B cell (primary cell): ENCODE measurements around the gene CTRB1. TPM values are rescaled to one million over a fixed set of nuclear protein-coding genes. Genes with fewer than 3 reads are reported as not detected.

Source experiments
- ATAC-seq: fragments of 200-7000 bp; cut with Tn5 transposase; one replicate; pipeline ENCODE4 v1.10.0; 2021; ENCODE audit warnings: low read depth, mild to moderate bottlenecking, moderate number of reproducible peaks, moderate library complexity
- CTCF ChIA-PET: fragments of 350-600 bp; sonication (Branson Sonifier 250); formaldehyde crosslinking; loops from one replicate; lab custom pipeline; 2021; ENCODE audit warnings: antibody characterized with exemption, inconsistent platforms; lab: Charles Lee
- POLR2A ChIA-PET: fragments of 350-600 bp; sonication (Branson Sonifier 250); formaldehyde crosslinking; loops from one replicate; lab custom pipeline; 2021; ENCODE audit warnings: antibody characterized with exemption; lab: Charles Lee
- DNase-seq: peaks from one replicate; pipeline ENCODE4 v3.0.0; 2013
- H2AFZ ChIP-seq: 2 replicates; pipeline ENCODE4 v1.6.1; 2012; ENCODE audit warnings: mild to moderate bottlenecking, low read depth, low read length; ENCODE audit not compliant: insufficient read depth, poor library complexity, severe bottlenecking
- H3K27ac ChIP-seq, 2 donors: 1 replicate in 1 of 2; 2 replicates in 1 of 2; pipeline ENCODE4 v1.5.1; 2012 to 2013; ENCODE audit warnings: low read length in 2 of 2, mild to moderate bottlenecking in 2 of 2, moderate library complexity in 1 of 2
- H3K27me3 ChIP-seq, 4 experiments: fragments of 200-600 bp in 1 of 4; sonication (generic) in 1 of 4; replicated peaks in 1 of 4; 1 replicate in 2 of 4; 2 replicates in 2 of 4; pipeline versions ENCODE4 v1.6.1 to v1.7.0; 2013 to 2016; ENCODE audit warnings: low read length in 3 of 4, mild to moderate bottlenecking in 2 of 4, mixed read lengths in 1 of 4, moderate library complexity in 1 of 4; ENCODE audit not compliant: insufficient read depth in 4 of 4, control insufficient read depth in 3 of 4; ENCODE audit errors: control extremely low read depth in 1 of 4
- H3K36me3 ChIP-seq, 2 experiments: replicated peaks in 1 of 2; 1 replicate in 1 of 2; 2 replicates in 1 of 2; pipeline versions ENCODE4 v1.6.1 to v1.7.1; 2013; ENCODE audit warnings: low read length in 1 of 2; ENCODE audit not compliant: insufficient read depth in 2 of 2, control insufficient read depth in 1 of 2; ENCODE audit errors: control extremely low read depth in 1 of 2, extremely low read depth in 1 of 2
- H3K4me1 ChIP-seq, 2 donors: fragments of 200-600 bp in 1 of 2; sonication (generic) in 1 of 2; 1 replicate in 1 of 2; 2 replicates in 1 of 2; pipeline versions ENCODE4 v1.5.1 to v1.6.1; 2013 to 2017; ENCODE audit warnings: low read length in 2 of 2; ENCODE audit not compliant: control insufficient read depth in 2 of 2, insufficient read depth in 2 of 2
- H3K4me2 ChIP-seq: replicated peaks from 2 replicates; pipeline ENCODE3; 2012; ENCODE audit warnings: mild to moderate bottlenecking, low read depth, low read length; ENCODE audit not compliant: poor library complexity, severe bottlenecking
- H3K4me3 ChIP-seq, 5 experiments: fragments of 200-600 bp in 1 of 5; sonication (generic) in 1 of 5; 1 replicate in 3 of 5; 2 replicates in 2 of 5; pipeline versions ENCODE4 v1.5.1 to v1.7.0; 2011 to 2016; ENCODE audit warnings: low read length in 4 of 5, mild to moderate bottlenecking in 4 of 5, low read depth in 2 of 5, control low read depth in 1 of 5, moderate library complexity in 1 of 5; ENCODE audit not compliant: insufficient read depth in 1 of 5; ENCODE audit errors: control extremely low read depth in 1 of 5, extremely low read depth in 1 of 5
- H3K79me2 ChIP-seq: fragments of 200-600 bp; sonication (generic); one replicate; pipeline ENCODE4 v1.6.0; 2016; ENCODE audit warnings: low read length; ENCODE audit not compliant: control insufficient read depth, insufficient read depth
- H3K9ac ChIP-seq: fragments of 200-600 bp; sonication (generic); 2 replicates; pipeline ENCODE4 v1.6.1; 2017; ENCODE audit warnings: mild to moderate bottlenecking, low read length, moderate library complexity
- H3K9me3 ChIP-seq, 3 donors: one replicate each; pipeline versions ENCODE4 v1.6.1 to v1.7.1; 2013; ENCODE audit warnings: low read length in 2 of 3; ENCODE audit not compliant: control insufficient read depth in 2 of 3, insufficient read depth in 1 of 3; ENCODE audit errors: control extremely low read depth in 1 of 3
- H4K20me1 ChIP-seq: 2 replicates; pipeline ENCODE4 v1.6.0; 2012; ENCODE audit warnings: mild to moderate bottlenecking, low read length; ENCODE audit not compliant: insufficient read depth, control insufficient read depth, poor library complexity, severe bottlenecking
- H3K27ac Mint-ChIP-seq: one replicate; pipeline ENCODE4 v1.8.0; 2021; ENCODE audit warnings: mixed read lengths
- H3K27me3 Mint-ChIP-seq: one replicate; pipeline ENCODE4 v1.8.0; 2021; ENCODE audit warnings: mixed read lengths
- H3K4me1 Mint-ChIP-seq: one replicate; pipeline ENCODE4 v1.8.0; 2021; ENCODE audit warnings: mixed read lengths
- H3K4me3 Mint-ChIP-seq: one replicate; pipeline ENCODE4 v1.8.0; 2021; ENCODE audit warnings: mixed read lengths
- H3K9me3 Mint-ChIP-seq: one replicate; pipeline ENCODE4 v1.8.0; 2022; ENCODE audit warnings: mixed read lengths; ENCODE audit not compliant: insufficient read depth
- CTCF ChIP-seq: fragments of 200-600 bp; IDR thresholded peaks from one replicate; pipeline ENCODE4 v1.8.0; 2022; ENCODE audit warnings: antibody characterized with exemption, mild to moderate bottlenecking
- EZH2 ChIP-seq: IDR thresholded peaks from 2 replicates; pipeline ENCODE4 v1.6.1; 2012; ENCODE audit warnings: borderline replicate concordance, low read depth, mild to moderate bottlenecking, moderate library complexity, low read length; ENCODE audit not compliant: insufficient read depth, poor library complexity, severe bottlenecking
- WGBS: methylation state at CpG from one replicate; pipeline ENCODE4 v1.1.5; 2013; ENCODE audit warnings: missing lambda C conversion rate; ENCODE audit not compliant: insufficient coverage; 5-methylcytosine and 5-hydroxymethylcytosine counted together
- intact Hi-C: fragments of 100-400 bp; cut with micrococcal nuclease; formaldehyde crosslinking; loops from one replicate; pipeline ENCODE4 v1.10.0; 2022
- polyA plus RNA-seq: library from polyadenylated mRNA; depleted of rRNA; stranded (reverse); fragments of >200 nt; gene quantifications from 2 replicates; pipeline ENCODE4 v1.2.3, GENCODE V29; 2012
- total RNA-seq, 2 donors: library from RNA; stranded (reverse); fragments of 120-200 nt in 1 of 2; gene quantifications; 1 replicate in 1 of 2; 2 replicates in 1 of 2; pipeline versions ENCODE4 v1.2.3 to v1.2.4, GENCODE V29; 2013 to 2022

Gene CTRB1
- total and polyA plus RNA-seq, 2 donors (not counting 1 experiment from before 2014, with no cell fraction given): not detected

- Histone ChIP-seq H3K36me3 (no peaks in the 10 kb centered on the region), H3K4me2 (no peak overlapping the region), H2AFZ (no peak overlapping the region), H3K79me2 (no peaks in the 10 kb centered on the region), H3K9me3 (peaks cover 0 to 8% (median 0%) of the 10 kb centered on the region in 3 donors), H3K4me3 (no peak overlapping the region), H4K20me1 (no peaks in the 10 kb centered on the region), H3K27ac (no peak overlapping the region), H3K27me3 (peaks cover 0 to 54% (median 7%) of the 10 kb centered on the region in 4 experiments), H3K4me1 (no peaks in the 10 kb centered on the region), H3K9ac (no peak overlapping the region)
- intact Hi-C loops: no loop called here
- H3K9me3 Mint-ChIP-seq: no peaks in the 10 kb centered on the region
- H3K27me3 Mint-ChIP-seq: peaks cover 35% of the 10 kb centered on the region
- POLR2A ChIA-PET: no interaction called here
- TF ChIP-seq EZH2: no peak
- TF ChIP-seq CTCF: no peak
- 92% methylated on average over 16 of the region's 18 CpGs for WGBS
- H3K4me3 Mint-ChIP-seq: no peak overlapping the region
- H3K4me1 Mint-ChIP-seq: no peaks in the 10 kb centered on the region
- ATAC-seq (no peak), DNase-seq (no peak)
- CTCF ChIA-PET: interaction anchor here (0.6 to 1.6 kb wide), 3 partner anchors 28 to 166 kb away, joined by 3 to 4 read pairs (median 3); no protein-coding TSS in a partner anchor
- H3K27ac Mint-ChIP-seq: no peak overlapping the region
These were observed 8.8 kb downstream of the CTRB1 start for GRCh38 chr16:75227361-75228142.
